GM19438 (cell line): Measurements from ENCODE around the gene GARIN5B.

Experiments
- ATAC-seq: cut with Tn5 transposase; IDR thresholded peaks from one replicate; pipeline ENCODE4 v1.9.1; 2021; ENCODE audit warnings: low read depth; ENCODE audit not compliant: unreplicated experiment

The GARIN5B gene

DNA sequence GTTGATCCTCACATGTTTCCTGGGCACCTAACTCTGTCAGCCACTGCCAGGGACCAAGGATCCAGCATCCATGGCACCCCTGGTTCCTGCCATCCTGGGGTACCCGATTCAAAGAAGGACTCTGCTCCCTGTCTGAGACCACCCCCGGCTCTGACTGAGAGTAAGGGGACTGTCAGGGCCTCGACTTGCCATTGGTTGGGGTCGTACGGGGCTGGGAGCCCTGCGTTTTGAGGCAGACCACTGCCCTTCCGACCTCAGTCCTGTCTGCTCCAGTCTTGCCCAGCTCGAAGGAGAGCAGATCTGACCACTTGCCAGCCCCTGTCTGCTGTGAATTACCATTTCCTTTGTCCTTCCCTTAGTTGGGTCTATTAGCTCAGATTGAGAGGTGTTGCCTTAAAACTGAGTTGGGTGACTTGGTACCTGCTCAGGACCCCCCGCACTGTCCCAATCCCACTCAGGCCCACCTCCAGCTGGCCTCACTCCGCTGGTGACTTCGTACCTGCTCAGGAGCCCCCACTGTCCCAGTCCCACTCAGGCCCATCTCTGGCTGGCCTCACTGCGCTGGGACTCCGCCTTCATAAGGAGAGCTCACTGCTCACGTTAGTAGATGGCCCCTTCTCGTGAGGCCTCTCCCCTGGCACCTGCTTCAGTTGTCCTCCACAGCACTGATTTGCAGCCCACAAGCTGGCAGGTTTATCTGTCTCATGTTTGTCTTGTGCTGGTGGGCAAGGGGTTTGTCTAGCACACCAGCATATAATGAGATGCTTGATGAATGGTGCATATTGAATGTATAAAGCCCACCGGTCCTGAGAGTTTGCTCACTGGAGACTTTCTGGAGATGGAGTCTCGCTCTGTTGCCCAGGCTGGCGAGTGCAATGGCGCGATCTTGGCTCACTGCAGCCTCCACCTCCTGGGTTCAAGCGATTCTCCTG lies 26.6 kb upstream of the GARIN5B start:
- no peak for ATAC-seq

DNA sequence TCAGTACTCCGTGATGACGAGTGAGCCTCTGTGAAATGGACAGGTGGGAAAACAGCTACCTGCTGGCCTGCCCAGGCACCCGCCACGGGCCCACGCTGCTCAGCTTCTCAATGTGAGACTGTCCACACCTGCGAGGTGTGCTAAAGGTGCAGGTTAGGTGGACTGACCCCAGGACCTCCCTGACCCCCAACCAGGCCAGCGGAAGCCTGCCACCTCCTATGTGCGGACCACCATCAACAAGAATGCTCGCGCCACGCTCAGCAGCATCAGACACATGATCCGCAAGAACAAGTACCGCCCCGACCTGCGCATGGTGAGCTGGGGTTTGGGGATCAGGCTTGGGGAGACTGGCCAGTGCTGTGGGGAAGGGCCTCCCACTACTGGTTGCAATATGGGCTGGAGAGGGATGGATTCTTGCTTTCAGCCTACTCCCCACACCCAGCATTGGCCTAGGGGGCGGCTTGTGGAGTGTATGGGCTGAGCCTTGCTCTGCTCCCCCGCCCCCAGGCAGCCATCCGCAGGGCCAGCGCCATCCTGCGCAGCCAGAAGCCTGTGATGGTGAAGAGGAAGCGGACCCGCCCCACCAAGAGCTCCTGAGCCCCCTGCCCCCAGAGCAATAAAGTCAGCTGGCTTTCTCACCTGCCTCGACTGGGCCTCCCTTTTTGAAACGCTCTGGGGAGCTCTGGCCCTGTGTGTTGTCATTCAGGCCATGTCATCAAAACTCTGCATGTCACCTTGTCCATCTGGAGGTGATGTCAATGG lies 24.9 kb upstream of the GARIN5B start:
- ATAC-seq = no peak

DNA sequence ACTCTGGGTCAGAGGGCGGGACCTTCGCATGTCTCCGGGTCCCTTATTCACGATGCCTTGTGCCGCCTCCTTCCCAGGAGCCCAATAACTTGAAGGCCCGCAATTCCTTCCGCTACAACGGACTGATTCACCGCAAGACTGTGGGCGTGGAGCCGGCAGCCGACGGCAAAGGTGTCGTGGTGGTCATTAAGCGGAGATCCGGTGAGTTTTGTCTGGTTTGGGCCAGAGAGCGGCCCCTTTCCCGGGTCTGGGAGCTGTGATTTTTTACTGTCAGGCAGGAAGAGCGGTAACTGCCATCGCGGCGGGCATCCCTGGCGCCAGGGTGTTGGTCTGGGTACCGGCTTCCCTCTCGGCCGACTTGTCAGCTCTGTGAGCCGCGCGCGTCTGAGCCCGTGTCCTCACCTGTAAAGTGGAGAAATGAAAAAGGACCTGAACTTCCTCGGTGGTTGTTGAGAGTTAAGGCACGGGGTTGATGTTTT lies 23.5 kb upstream of the GARIN5B start:
- no peak for ATAC-seq

DNA sequence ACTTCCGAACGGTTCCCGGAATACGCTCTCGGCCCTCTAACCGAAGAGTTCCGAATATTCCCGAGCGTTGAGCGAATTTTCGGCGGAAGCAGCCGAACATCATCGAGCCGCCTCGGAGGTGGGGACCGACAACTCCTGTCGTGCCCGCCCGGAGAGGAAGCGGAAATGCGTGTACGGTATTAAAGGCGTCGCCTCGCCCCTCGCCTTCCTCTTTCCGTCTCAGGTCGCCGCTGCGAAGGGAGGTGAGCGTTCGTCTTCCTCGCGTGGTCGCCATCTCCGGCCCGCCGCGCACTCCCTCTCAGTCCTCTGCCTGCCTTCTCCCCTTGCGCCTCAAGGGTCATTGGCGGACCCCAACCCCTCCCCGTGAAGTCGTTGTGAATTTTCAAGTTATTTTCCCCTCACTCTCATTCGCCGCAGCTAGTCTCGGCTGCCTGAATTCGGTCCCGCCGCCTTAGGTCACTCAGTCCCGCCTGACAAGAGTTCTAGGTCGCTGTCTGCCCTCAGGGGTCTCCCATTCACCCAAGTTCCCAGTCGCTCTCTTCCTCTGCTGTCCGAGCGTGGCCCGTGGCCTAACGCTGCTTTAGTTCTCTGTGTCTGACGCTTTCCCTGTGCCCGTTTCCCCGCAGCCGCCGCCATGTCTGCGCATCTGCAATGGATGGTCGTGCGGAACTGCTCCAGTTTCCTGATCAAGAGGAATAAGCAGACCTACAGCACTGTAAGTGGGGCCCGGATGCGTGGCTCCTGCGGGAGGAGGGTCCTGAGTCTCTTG lies 22.8 kb upstream of the GARIN5B start, which contains the start of gene RPL28:
Gene RPL28, plus strand, starts transcription at position 209 of the 769 bp plus-strand sequence. Its CDS starts 426 bp downstream, at position 635.
- peak; percentile 72 for ATAC-seq

DNA sequence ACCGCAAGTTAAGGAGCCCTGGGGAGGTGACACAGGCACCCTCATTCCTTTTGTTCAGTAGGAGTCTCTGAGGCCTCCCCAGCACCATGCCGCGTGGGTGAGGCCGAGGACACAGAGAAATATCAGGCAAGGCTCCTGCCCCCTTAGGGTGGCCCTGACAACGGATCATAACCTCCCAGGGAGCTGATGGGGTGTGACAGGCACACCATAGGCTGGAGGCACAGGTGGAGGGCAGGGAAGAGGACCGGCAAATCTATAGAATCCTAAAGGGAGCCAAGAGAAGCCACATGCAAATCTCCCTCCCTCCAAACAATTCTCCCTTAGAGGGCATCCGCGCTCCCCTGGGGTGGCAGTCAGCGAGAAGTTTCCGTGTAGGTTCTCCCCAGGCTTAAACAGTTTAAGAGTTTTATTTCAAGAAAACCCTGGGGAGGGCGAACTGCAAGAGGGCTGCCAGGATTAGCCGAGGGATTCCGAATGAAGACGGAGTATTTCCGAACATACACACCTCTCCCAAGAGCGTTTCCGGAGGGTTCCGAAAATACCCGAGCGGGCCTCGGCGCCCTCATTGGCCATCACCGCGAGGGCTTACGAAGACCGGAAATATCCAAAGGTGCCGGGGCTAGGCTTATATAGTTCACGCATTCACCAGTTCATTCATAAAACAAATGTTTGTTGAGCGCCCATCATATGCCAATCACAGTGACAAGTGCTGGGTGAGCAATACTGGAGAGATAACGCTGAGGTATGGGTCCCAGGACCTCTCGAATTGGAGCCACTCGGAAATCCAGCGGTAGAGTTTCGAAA lies 22.1 kb upstream of the GARIN5B start:
- ATAC-seq = peak; percentile 54

DNA sequence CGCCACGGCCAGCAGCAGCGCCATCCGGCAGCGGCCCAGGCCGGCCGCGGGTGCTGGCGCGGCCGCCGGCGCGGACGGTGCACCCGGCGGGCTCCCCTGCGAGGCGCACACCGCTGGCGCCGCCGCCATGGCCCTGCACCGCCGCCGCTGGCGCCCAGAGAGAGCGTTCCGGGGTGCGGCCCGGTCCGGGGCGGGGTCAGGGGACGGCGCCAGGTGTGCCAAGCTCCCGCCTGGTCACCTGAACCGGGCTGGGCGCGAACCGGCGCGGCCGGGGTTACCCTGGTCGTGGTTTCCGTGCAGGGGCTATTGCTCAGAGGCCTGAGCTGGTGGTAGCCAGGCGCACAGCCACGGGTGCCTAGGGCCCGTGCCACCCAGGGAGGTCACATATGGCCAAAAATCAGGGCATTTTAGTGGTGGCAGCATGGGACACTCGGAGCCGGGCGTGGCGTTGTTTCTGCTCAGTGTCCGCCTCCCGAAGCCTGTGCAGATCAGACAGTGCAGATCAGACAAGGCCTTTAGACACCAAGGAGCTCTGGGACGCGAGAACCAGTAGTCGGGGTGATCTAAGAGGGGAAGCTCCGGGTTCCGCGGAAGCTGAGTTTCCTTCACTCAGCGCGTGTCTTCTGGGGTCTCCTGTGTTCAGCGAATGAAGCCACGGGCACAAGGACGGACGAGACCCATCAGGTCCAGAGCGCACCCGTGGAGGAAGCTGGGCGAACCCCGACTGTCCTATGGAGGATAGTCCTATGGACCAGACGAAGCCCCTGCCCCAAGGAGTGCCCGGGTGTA lies 21.3 kb upstream of the GARIN5B start, which contains the start of gene TMEM238:
Gene TMEM238, minus strand, starts transcription at position 162 of the 789 bp plus-strand sequence. Its CDS starts 33 bp downstream, at position 129.
- ATAC-seq = no peak

DNA sequence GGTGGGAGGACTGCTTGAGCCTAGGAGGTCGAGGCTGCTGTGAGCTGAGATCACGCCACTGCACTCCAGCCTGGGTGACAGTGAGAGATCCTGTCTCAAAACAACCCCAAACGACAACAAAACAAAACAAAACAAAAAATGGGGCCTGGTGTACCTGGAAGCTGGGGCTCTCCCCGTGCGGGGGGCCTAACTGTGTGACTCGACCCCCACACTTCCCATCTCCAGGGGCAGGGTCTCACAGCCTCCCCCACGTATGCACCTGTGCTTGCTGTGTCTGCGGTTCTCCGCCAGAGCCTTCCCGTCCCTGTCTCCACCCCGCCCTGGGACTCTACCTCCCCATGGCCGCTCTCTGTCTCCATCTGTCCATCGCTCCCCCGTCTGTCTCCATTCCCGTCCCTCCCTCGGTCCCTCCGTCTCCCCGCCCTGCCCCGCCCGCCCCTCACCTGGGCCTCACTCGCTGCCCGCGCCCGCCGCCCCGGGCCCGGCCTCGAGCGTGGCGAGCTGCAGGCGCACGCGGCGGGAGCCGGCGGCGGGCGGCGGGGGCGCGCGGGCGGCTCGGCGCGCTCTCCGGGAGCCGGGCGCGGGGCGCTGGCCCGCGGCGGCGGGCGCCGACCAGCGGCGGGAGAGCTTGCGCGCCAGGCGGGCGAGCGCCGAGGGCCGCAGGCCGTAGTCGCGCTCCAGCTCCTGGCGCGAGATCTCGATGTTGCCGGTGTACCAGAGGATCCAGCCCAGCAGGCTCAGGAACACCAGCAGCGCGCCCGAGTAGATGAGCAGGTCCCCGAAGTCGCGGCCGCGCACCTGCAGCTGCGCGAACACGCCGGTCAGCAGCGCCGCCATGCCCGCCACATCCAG lies 20.4 kb upstream of the GARIN5B start:
- ATAC-seq = no peak

DNA sequence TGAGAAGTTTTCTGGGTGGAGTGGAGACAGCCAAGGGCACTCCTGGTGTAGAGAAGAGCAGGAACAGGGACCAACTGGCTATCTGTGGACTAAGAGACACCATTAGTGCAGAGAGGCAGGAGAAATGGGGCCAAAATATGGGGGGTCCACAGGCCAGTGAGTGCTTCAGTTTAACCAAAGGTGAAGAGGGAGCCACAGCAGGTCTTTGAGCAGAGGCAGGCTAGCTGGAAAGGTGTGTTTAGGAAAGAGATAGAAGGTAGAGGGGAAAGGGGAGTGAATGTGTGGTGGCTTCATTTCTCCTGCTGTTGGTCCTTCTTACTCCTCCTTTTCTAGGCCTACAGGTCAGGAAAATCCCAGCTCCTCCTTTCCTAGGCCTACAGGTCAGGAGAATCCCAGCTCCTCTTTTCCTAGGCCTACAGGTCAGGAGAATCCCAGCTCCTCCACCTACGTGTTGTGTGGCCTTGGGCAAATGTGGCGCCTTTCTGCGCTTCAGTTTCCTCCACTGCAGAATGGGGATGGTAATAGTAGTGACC lies 19.5 kb upstream of the GARIN5B start:
- ATAC-seq = no peak

DNA sequence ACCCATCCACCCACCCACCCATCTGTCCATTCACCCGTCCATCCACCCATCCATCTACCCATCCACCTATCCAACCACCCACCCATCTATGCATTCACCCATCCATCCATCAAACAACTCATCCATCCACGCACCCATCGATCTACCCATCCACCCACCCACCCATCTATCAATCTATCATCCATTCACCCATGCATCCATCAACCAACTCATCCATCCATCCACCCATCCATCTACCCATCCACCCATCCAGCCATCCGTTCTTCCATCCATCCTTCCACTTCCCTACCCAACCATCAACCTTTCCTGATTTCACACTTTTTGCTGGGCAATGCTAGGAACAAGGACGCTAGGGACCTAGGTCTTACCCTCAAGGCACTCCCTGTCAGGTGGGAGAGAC lies 19.0 kb upstream of the GARIN5B start:
- ATAC-seq = no peak

DNA sequence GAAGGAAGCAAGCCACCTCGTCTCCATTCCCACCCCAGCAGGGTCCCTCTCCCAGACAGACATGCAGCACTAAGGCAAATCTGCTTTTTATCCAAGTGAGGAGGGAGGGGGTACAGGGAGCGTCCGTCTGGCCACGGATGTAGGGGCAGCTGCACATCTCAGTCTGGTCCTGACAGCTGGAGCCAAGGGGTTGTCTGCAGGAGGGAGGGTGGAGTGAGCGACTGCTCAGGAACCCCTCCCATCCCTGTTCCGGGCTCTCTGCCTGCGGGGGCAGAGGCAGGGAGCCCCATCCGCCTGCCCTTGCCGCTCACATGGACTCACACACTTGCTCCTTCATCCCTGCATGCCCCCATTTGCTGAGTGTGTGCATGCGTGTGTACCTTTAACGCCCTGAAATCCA lies 16.1 kb upstream of the GARIN5B start:
- no peak for ATAC-seq

DNA sequence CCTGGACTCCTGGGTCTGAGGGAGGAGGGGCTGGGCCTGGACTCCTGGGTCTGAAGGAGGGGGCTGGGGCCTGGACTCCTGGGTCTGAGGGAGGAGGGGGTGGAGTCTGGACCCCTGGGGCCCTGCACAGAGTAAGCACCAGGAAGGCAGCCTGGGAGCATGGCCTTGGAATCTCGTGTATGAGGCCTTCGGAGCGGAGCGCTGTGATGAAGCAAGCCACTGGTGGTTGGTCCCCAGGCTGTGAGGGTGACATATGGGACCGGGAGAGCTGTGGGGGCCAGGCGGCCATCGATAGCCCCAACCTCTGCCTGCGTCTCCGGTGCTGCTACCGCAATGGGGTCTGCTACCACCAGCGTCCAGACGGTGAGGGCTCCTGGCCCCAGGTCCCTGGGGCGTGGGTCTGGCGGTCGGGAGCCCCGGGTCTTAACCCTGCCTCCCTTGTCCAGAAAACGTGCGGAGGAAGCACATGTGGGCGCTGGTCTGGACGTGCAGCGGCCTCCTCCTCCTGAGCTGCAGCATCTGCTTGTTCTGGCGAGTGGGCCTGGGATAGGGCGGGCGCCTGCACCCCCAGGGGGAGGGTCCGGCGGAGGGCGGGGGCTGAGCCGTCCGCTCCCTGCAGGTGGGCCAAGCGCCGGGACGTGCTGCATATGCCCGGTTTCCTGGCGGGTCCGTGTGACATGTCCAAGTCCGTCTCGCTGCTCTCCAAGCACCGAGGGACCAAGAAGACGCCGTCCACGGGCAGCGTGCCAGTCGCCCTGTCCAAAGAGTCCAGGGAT lies 14.5 kb upstream of the GARIN5B start:
- no peak for ATAC-seq

DNA sequence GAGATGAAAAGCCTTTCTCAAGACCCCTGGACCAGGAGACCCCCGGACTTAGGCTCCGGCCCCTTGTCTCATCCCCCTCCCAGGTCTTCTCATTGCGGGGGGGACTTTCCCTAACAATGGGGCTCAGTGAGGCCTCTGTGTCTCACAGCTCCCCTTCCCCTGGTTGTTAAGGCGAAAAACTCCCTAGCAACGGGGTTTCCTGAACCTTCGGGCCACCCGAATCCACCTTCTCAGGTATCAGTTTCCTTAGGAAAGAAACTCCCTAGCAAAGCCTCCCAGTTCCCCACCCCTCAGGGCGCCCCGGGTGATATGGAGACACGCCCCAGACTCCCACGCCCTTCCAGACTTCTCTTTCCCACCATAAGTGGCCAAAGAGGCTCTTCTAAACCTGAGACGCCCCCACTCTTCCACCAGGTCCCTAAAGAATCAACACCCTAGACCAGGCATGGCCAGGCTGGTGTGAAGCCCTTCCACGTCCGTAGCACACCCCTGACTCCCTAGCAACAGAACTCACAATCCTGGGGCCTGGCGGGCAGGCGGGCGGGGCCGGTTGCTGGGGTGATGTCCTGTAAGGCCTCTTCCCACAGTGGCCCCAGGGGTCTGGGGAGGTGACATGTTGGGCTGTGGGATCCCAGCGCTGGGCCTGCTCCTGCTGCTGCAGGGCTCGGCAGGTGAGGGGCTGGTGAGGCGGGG lies 13.3 kb upstream of the GARIN5B start, which contains the start of gene TMEM190:
Gene TMEM190, plus strand, starts transcription at position 586 of the 693 bp plus-strand sequence. Its CDS starts 28 bp downstream, at position 614.
- ATAC-seq = no peak

DNA sequence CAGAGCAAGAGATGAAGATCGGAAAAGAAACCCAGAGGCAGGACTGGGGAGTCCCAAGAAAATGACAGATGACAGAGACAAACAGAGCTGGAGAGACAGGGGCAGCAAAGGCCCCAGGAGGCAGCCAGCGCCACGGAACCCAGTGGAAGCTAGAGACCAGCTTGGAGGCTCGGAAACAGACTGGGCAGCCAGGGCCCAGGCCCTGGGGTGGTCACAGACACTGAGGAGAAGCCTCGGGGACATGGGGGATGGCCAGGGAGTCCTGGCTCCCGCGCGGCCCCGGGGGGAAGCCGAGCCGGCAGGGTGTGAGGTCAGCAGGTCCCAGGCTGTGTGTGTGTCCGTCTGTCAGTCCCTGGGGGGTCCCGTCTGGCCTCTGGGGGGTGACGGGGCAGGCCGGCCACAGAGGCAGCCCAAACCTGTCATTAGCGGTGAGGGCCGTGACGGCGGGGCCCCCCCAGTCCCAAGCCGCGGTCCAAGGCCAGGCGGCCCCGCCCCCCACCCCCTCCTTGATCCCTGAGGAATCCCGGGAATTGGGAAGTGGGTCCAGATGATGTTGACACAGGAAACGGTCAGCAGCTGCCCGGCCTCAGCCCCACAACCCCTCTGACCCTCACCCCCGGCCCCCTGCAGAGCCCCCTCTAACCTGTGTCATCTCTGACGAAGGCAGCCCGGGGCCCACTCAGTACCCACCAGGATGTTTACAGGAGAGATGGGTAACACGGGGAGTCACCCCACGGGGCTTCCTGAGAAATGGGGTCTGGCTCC lies 11.1 kb upstream of the GARIN5B start:
- no peak for ATAC-seq

DNA sequence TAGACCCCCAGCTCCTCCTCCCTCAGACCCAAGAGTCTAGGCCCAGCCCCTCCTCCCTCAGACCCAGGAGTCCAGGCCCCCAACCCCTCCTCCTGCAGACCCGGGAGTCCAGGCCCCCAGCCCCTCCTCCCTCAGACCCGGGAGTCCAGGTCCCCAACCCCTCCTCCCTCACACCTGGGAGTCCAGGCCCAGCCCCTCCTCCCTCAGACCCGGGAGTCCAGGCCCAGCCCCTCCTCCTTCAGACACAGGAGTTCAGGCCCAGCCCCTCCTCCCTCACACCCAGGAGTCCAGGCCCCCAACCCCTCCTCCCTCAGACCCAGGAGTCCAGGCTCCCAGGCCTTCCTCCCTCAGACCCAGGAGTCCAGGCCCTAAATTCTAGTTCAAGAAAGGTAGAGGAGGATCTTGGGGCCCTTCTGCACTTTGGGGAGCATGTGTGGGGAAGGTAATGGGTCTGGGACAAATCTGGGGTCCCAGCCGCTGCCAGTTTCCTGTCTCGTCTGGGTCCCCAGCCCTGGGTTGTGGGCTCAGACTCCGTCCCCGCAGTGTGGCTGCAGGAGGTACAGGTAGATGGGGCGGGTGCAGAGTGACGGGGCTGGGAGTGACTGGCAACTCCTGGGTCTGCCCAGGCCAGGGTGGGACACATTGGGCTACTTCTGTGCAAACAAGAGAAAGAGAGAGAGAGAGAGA lies 10.4 kb upstream of the GARIN5B start:
- ATAC-seq = no peak
